Measurements from ENCODE around the gene MACF1.

- TF ChIP-seq, protein P1, sequence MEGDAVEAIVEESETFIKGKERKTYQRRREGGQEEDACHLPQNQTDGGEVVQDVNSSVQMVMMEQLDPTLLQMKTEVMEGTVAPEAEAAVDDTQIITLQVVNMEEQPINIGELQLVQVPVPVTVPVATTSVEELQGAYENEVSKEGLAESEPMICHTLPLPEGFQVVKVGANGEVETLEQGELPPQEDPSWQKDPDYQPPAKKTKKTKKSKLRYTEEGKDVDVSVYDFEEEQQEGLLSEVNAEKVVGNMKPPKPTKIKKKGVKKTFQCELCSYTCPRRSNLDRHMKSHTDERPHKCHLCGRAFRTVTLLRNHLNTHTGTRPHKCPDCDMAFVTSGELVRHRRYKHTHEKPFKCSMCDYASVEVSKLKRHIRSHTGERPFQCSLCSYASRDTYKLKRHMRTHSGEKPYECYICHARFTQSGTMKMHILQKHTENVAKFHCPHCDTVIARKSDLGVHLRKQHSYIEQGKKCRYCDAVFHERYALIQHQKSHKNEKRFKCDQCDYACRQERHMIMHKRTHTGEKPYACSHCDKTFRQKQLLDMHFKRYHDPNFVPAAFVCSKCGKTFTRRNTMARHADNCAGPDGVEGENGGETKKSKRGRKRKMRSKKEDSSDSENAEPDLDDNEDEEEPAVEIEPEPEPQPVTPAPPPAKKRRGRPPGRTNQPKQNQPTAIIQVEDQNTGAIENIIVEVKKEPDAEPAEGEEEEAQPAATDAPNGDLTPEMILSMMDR (IDR thresholded peaks at IDR 0.05) = no peak
- TF ChIP-seq EZH2phosphoT487 (IDR thresholded peaks at IDR 0.05) (no peak), EZH2 (IDR thresholded peaks at IDR 0.05) (no peak)
Measured at GRCh38 chr1:39361446-39361845, 157.0 kb downstream of the MACF1 start.

Measured in neural progenitor cell (in vitro differentiated cells).